Heart left ventricle (tissue), 13 donors: ENCODE measurements around the gene SLC37A4.

ENCODE experiments used
- POLR2A ChIP-seq, 2 donors: fragments of 450-650 bp; IDR thresholded peaks; one replicate each; pipeline ENCODE4 v1.6.1; 2017; ENCODE audit warnings: antibody characterized with exemption in 2 of 2, mild to moderate bottlenecking in 2 of 2, moderate library complexity in 2 of 2
- TF ChIP-seq, protein P1 (sequence below), 12 donors: fragments of 200-600 bp; sonication (generic) in 4 of 12; IDR thresholded peaks; one replicate each; pipeline versions ENCODE4 v1.5.0 to v1.8.0; 2018 to 2022; ENCODE audit warnings: antibody characterized with exemption in 12 of 12, mild to moderate bottlenecking in 5 of 12
- donor health status: ischemic (EF 13 %, LVEDD 7.1; RV severe dilation, severe dysfunction).
- donor health status: DM: no; HTN: yes; CAD: no.
- donor health status: DM: no; HTN: no; CAD: no.
- donor health status: ischemic (EF 25% LVEDD 6.9; RV normal size, moderate dysfunction).
- donor health status: ischemic (EF 25% LVEDD 5.7; RV mildly dilated, moderate dysfunction).
- donor health status: ischemic (EF 35%, LVEDD 5.7; RV mildly dilated, moderate dysfunction).
- donor health status: nonischemic (EF 11% LVEDD 7.7; RV severe dilation, severe dysfunction).
- donor health status: DM: yes; HTN: yes; CAD: no.
- donor health status: PGD.
- donor health status: ischemic (EF 29% LVEDD 5.4; RV normal size, mild dysfunction).
- donor health status: nonischemic (EF 23%, LVEDD 6.1; RV moderate dilation, normal function).

DNA sequence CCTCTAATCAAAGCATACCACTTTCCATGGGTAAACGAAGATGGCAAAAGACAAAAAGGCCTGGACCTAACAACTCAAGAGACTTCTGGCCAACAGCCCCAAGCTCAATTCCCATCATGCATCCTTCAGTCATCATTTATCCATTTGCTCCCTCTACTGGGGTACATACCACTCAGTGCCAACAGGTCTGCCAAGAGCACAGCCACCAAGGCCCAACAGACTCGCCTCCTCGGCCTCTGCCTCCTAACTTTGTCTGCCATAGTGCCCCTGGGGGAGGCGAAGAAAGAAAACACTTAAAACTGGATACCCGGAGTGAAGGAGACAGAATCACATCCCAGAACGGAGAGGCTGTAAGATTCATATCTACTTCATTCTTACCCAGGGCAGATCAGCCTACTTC is 25.2 kb upstream of the SLC37A4 start:
- TF ChIP-seq, protein P1, sequence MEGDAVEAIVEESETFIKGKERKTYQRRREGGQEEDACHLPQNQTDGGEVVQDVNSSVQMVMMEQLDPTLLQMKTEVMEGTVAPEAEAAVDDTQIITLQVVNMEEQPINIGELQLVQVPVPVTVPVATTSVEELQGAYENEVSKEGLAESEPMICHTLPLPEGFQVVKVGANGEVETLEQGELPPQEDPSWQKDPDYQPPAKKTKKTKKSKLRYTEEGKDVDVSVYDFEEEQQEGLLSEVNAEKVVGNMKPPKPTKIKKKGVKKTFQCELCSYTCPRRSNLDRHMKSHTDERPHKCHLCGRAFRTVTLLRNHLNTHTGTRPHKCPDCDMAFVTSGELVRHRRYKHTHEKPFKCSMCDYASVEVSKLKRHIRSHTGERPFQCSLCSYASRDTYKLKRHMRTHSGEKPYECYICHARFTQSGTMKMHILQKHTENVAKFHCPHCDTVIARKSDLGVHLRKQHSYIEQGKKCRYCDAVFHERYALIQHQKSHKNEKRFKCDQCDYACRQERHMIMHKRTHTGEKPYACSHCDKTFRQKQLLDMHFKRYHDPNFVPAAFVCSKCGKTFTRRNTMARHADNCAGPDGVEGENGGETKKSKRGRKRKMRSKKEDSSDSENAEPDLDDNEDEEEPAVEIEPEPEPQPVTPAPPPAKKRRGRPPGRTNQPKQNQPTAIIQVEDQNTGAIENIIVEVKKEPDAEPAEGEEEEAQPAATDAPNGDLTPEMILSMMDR (IDR thresholded peaks at IDR 0.05) = no peak
- TF ChIP-seq POLR2A (IDR thresholded peaks at IDR 0.05) = no peak
